Prostate gland (tissue), 2 donors: Measurements from ENCODE around the gene KERA. TPM values are rescaled to one million over a fixed set of nuclear protein-coding genes. Genes with fewer than 3 reads are reported as not detected.

ENCODE experiments used
- DNase-seq: peaks from one replicate; pipeline ENCODE4 v3.0.0-alpha.2; 2019; ENCODE audit warnings: low spot score
- H3K27ac ChIP-seq, 2 donors: fragments of 200-600 bp; sonication (generic); 2 replicates each; pipeline ENCODE4 v1.5.1; 2017 to 2019
- H3K27me3 ChIP-seq: fragments of 200-600 bp; sonication (generic); replicated peaks from 2 replicates; pipeline ENCODE4 v1.5.1; 2019; ENCODE audit not compliant: insufficient read depth
- H3K36me3 ChIP-seq, 2 donors: fragments of 200-600 bp; sonication (generic); 1 replicate in 1 of 2; 2 replicates in 1 of 2; pipeline versions ENCODE4 v1.5.1 to v1.8.1; 2017 to 2019
- H3K4me1 ChIP-seq: fragments of 200-600 bp; sonication (generic); replicated peaks from 2 replicates; pipeline ENCODE4 v1.5.1; 2019
- H3K4me3 ChIP-seq, 2 donors: fragments of 200-600 bp; sonication (generic); 2 replicates each; pipeline ENCODE4 v1.5.1; 2017 to 2019
- H3K9me3 ChIP-seq: fragments of 200-600 bp; sonication (generic); 2 replicates; pipeline ENCODE4 v1.5.1; 2017
- POLR2A ChIP-seq: fragments of 450-650 bp; IDR thresholded peaks from one replicate; pipeline ENCODE4 v1.6.1; 2016; ENCODE audit warnings: antibody characterized with exemption, mild to moderate bottlenecking
- POLR2AphosphoS5 ChIP-seq: sonication (generic); formaldehyde crosslinking; IDR thresholded peaks from one replicate; pipeline ENCODE4 v1.6.1; 2017; ENCODE audit warnings: antibody characterized with exemption
- WGBS: methylation state at CpG from one replicate; pipeline ENCODE4 v1.1.5; 2018; 5-methylcytosine and 5-hydroxymethylcytosine counted together
- intact Hi-C: fragments of 100-400 bp; cut with DNase I; formaldehyde crosslinking; loops from one replicate; pipeline ENCODE4 v1.14.2; 2022
- total RNA-seq, 2 donors: library from RNA; depleted of rRNA; stranded (reverse); fragments of >200 nt; gene quantifications; one replicate each; pipeline ENCODE4 v1.1.0, GENCODE V29; 2016
- TF ChIP-seq, protein P1 (sequence below), 4 experiments: fragments of 200-600 bp in 2 of 4; fragments of 450-650 bp in 2 of 4; sonication (generic) in 2 of 4; IDR thresholded peaks; 1 replicate in 3 of 4; 2 replicates in 1 of 4; pipeline ENCODE4 v1.5.1; 2016 to 2019; ENCODE audit warnings: antibody characterized with exemption in 4 of 4, mild to moderate bottlenecking in 2 of 4, moderate library complexity in 2 of 4

Gene KERA
- total RNA-seq, 2 donors from 2014 or later = not detected

DNA sequence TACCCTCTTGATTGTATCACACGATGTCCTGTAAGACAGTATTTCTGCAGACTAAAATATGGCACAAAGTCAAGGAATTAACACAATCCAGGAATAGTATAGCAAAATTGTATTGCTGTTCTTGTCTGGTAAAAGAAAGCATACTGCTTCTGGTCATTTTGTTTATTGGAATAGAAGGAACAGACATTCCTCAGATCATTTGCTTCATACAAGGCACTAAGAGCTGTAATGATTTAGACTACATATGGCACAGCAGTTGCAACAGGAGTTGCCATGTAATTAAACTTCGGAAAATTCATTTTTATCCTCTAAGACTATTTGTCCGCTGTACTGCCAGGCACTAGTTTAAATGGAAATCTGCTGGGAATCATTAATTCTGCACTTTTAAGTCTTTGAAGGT, 7.6 kb upstream of the KERA start:
- intact Hi-C loops = no loop called here
- no peak for TF ChIP-seq POLR2A
- no peak for TF ChIP-seq POLR2AphosphoS5
- TF ChIP-seq, protein P1, sequence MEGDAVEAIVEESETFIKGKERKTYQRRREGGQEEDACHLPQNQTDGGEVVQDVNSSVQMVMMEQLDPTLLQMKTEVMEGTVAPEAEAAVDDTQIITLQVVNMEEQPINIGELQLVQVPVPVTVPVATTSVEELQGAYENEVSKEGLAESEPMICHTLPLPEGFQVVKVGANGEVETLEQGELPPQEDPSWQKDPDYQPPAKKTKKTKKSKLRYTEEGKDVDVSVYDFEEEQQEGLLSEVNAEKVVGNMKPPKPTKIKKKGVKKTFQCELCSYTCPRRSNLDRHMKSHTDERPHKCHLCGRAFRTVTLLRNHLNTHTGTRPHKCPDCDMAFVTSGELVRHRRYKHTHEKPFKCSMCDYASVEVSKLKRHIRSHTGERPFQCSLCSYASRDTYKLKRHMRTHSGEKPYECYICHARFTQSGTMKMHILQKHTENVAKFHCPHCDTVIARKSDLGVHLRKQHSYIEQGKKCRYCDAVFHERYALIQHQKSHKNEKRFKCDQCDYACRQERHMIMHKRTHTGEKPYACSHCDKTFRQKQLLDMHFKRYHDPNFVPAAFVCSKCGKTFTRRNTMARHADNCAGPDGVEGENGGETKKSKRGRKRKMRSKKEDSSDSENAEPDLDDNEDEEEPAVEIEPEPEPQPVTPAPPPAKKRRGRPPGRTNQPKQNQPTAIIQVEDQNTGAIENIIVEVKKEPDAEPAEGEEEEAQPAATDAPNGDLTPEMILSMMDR (IDR thresholded peaks at IDR 0.05) = no peak
- no peak for DNase-seq
- no peaks in the 10 kb centered on the region for H3K9me3 ChIP-seq
- no peaks in the 10 kb centered on the region for H3K36me3 ChIP-seq
- WGBS = 91% methylated on average over 3 of the region's 3 CpGs
- no peak overlapping the region for H3K4me3 ChIP-seq
- no peaks in the 10 kb centered on the region for H3K27me3 ChIP-seq
- H3K27ac ChIP-seq = no peak overlapping the region
- no peaks in the 10 kb centered on the region for H3K4me1 ChIP-seq

DNA sequence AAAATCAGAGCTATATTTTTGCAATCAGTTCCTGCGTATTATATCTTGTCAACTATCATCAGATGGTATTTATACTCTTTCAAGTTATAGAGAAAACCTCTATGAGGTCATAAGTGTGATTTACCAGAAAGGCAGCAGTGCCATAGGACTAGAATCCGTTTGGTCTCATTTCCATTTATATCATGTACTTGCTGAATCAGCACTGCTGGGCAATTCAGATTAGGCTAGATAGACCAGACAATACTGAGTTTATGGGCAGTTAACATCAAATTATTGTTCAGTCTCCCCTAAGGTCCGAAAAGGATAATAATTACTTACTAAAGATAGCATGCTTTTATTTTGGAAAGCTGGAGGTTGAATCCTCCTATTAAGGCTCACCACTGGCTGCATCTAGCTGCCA, 6.8 kb upstream of the KERA start:
- no peak for DNase-seq
- H3K4me3 ChIP-seq = no peak overlapping the region
- H3K9me3 ChIP-seq = no peaks in the 10 kb centered on the region
- no peak overlapping the region for H3K27ac ChIP-seq
- H3K4me1 ChIP-seq = no peaks in the 10 kb centered on the region
- H3K36me3 ChIP-seq = no peaks in the 10 kb centered on the region
- intact Hi-C loops = no loop called here
- H3K27me3 ChIP-seq = no peaks in the 10 kb centered on the region
- TF ChIP-seq POLR2A = no peak
- no peak for TF ChIP-seq POLR2AphosphoS5
- TF ChIP-seq, protein P1 (IDR thresholded peaks at IDR 0.05) = no peak
- WGBS = 89% methylated on average over 3 of the region's 3 CpGs

DNA sequence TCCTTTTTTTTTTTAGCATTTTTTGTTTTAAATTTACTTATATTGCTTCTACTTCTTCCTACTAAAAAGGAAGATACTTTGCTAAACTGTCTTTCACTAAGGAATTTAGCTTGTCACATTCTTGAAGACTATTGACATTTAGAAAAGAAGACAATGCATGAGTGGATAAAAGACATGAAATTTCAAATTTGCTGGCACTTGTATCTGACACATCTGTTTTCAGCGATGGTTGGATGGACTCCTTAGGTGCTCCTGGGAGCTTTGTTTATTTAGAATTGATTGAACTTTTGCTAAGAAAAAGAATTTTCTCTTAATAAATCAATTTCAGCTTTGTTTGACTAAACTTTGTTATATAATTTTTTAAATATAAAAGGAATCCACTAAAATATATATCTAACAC, 3.3 kb upstream of the KERA start:
- H3K4me3 ChIP-seq = no peak overlapping the region
- intact Hi-C loops = no loop called here
- no peak overlapping the region for H3K27ac ChIP-seq
- H3K36me3 ChIP-seq = no peaks in the 10 kb centered on the region
- WGBS = 81% methylated on average over 1 of the region's 1 CpG
- H3K4me1 ChIP-seq = no peaks in the 10 kb centered on the region
- no peaks in the 10 kb centered on the region for H3K27me3 ChIP-seq
- TF ChIP-seq POLR2A (no peak), POLR2AphosphoS5 (no peak)
- H3K9me3 ChIP-seq = no peaks in the 10 kb centered on the region
- DNase-seq = no peak

DNA sequence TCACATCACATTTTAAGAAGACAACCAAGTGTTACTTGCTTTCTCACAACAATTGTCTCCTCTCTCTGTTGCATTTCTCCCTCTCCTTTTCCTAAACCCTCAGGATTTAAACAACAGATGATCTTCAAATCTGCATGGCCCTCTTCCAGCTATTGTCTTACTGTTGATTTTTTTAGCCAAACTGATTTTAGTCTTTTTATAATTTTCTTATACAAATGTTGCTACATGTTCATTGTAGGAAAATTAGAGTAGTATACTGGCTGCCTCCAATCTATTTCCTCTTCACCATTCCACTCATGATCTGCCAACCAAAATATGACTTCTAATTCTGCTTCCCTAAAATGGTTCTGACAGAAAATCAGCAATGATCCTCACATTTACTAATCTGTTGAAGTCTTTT, 1.4 kb upstream of the KERA start:
- Histone ChIP-seq H3K27ac (no peak overlapping the region), H3K27me3 (no peaks in the 10 kb centered on the region), H3K4me3 (no peak overlapping the region), H3K9me3 (no peaks in the 10 kb centered on the region), H3K36me3 (no peaks in the 10 kb centered on the region), H3K4me1 (no peaks in the 10 kb centered on the region)
- intact Hi-C loops = no loop called here
- no peak for DNase-seq
- TF ChIP-seq POLR2AphosphoS5 (no peak), POLR2A (no peak)
- TF ChIP-seq, protein P1 (IDR thresholded peaks at IDR 0.05) = no peak

DNA sequence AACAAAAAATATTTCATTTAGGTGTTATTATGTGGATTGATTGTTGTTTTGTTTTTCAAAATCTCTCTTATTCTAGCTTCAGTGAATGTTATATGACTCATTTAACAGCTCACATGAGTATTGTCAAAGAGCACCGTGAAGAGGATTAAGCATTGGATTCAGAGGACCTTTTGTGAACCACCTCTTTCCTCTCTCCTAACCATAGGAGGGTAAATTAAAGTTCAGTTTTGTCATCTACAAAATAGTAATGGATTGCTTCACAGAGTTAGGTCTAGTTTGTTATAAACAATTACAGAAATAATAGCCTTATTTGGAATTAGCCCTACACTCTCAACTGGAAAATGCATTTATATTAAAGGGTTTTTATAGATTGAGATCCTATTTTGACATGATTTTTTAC, 962 bp upstream of the KERA start:
- no peaks in the 10 kb centered on the region for H3K4me1 ChIP-seq
- TF ChIP-seq, protein P1 (IDR thresholded peaks at IDR 0.05) = no peak
- TF ChIP-seq POLR2AphosphoS5 (no peak), POLR2A (no peak)
- WGBS = 64% methylated on average over 1 of the region's 1 CpG
- no peaks in the 10 kb centered on the region for H3K9me3 ChIP-seq
- no peak for DNase-seq
- H3K27ac ChIP-seq = no peak overlapping the region
- intact Hi-C loops = no loop called here
- H3K4me3 ChIP-seq = no peak overlapping the region
- H3K27me3 ChIP-seq = no peaks in the 10 kb centered on the region
- H3K36me3 ChIP-seq = no peaks in the 10 kb centered on the region
